Stimulated activated CD8-positive, alpha-beta memory T cell treated with anti-CD3 and anti-CD28 coated beads, Interleukin-12 subunit alpha, Interleukin-12 subunit beta, amount 100 ng/mL, for 1 hour (primary cell): Measurements from ENCODE around the gene GNA14.
"Not testable (repeated sequence)": the region's sequence is repeated elsewhere in the genome, so short reads cannot be mapped to it uniquely, and the experiment has no call there.

Experiments
- DNase-seq: peaks from one replicate; pipeline ENCODE4 v3.0.0-alpha.2; 2020; ENCODE audit warnings: low read depth

Gene GNA14

GRCh38 chr9:77588271-77588937 lies 59.7 kb downstream of the GNA14 start:
- no peak for DNase-seq

GRCh38 chr9:77587851-77588250 lies 60.3 kb downstream of the GNA14 start:
- no peak for DNase-seq

GRCh38 chr9:77587042-77587441 lies 61.1 kb downstream of the GNA14 start:
- DNase-seq = no peak

GRCh38 chr9:77586591-77586990 lies 61.5 kb downstream of the GNA14 start:
- DNase-seq = no peak

- DNase-seq = no peak
Observed at GRCh38 chr9:77585335-77585786, 62.8 kb downstream of the GNA14 start.

- not testable (repeated sequence) for DNase-seq
Observed at GRCh38 chr9:77584927-77585326, 63.2 kb downstream of the GNA14 start.

- no peak for DNase-seq
Observed at GRCh38 chr9:77582961-77583576, 65.1 kb downstream of the GNA14 start.

GRCh38 chr9:77582525-77582924 lies 65.6 kb downstream of the GNA14 start:
- no peak for DNase-seq

- DNase-seq = no peak
Observed at GRCh38 chr9:77575785-77576184, 72.3 kb downstream of the GNA14 start.

GRCh38 chr9:77569335-77569734 lies 78.8 kb downstream of the GNA14 start:
- DNase-seq = no peak

GRCh38 chr9:77563174-77563573 lies 84.9 kb downstream of the GNA14 start:
- no peak for DNase-seq

- DNase-seq = no peak
Observed at GRCh38 chr9:77562019-77562748, 85.9 kb downstream of the GNA14 start.

GRCh38 chr9:77561331-77562018 lies 86.6 kb downstream of the GNA14 start:
- DNase-seq = no peak

- DNase-seq = no peak
Observed at GRCh38 chr9:77556396-77556795, 91.7 kb downstream of the GNA14 start.

- DNase-seq = no peak
Observed at GRCh38 chr9:77554586-77555105, 93.5 kb downstream of the GNA14 start.

GRCh38 chr9:77547106-77547730 lies 100.9 kb downstream of the GNA14 start:
- DNase-seq = no peak

GRCh38 chr9:77546376-77546950 lies 101.7 kb downstream of the GNA14 start:
- no peak for DNase-seq

GRCh38 chr9:77544546-77544945 lies 103.6 kb downstream of the GNA14 start:
- DNase-seq = no peak

- DNase-seq = no peak
Observed at GRCh38 chr9:77543131-77543822, 104.8 kb downstream of the GNA14 start.

GRCh38 chr9:77541600-77541999 lies 106.5 kb downstream of the GNA14 start:
- no peak for DNase-seq

GRCh38 chr9:77541055-77541454 lies 107.1 kb downstream of the GNA14 start:
- DNase-seq = no peak
